Tibial nerve (tissue), 4 donors: ENCODE data around the gene ULBP1. TPM values are rescaled to one million over a fixed set of nuclear protein-coding genes. Genes with fewer than 3 reads are reported as not detected.
A peak's percentile ranks its signal among the peaks of the same experiment; 100 is the strongest.
"Not testable (repeated sequence)": the region's sequence is repeated elsewhere in the genome, so short reads cannot be mapped to it uniquely, and the experiment has no call there.

Experiments
- DNase-seq, 2 donors: peaks; one replicate each; pipeline ENCODE4 v3.0.0-alpha.2; 2019; ENCODE audit warnings: low spot score in 2 of 2
- H3K27ac ChIP-seq, 4 donors: fragments of 200-600 bp; sonication (generic) in 3 of 4; one replicate each; pipeline ENCODE4 v1.5.1; 2017 to 2019; ENCODE audit warnings: mild to moderate bottlenecking in 1 of 4
- H3K27me3 ChIP-seq, 2 donors: fragments of 200-600 bp; sonication (generic) in 1 of 2; one replicate each; pipeline versions ENCODE4 v1.5.1 to v1.6.0; 2017 to 2019
- H3K36me3 ChIP-seq, 3 donors: fragments of 200-600 bp; sonication (generic); one replicate each; pipeline ENCODE4 v1.5.1; 2018 to 2019
- H3K4me1 ChIP-seq, 4 donors: fragments of 200-600 bp; sonication (generic) in 3 of 4; one replicate each; pipeline ENCODE4 v1.5.1; 2017 to 2019
- H3K4me3 ChIP-seq, 4 donors: fragments of 200-600 bp; sonication (generic) in 3 of 4; one replicate each; pipeline ENCODE4 v1.5.1; 2017 to 2019; ENCODE audit warnings: mild to moderate bottlenecking in 1 of 4, moderate library complexity in 1 of 4
- H3K9me3 ChIP-seq, 4 donors: fragments of 200-600 bp; sonication (generic) in 3 of 4; one replicate each; pipeline ENCODE4 v1.5.1; 2017 to 2019
- CTCF ChIP-seq, 5 experiments: fragments of 200-600 bp in 3 of 5; fragments of 450-650 bp in 2 of 5; sonication (generic) in 3 of 5; IDR thresholded peaks; one replicate each; pipeline ENCODE4 v1.5.1; 2016 to 2019; ENCODE audit warnings: antibody characterized with exemption in 5 of 5, mild to moderate bottlenecking in 3 of 5, moderate library complexity in 2 of 5
- EP300 ChIP-seq, 2 donors: sonication (generic); formaldehyde crosslinking; IDR thresholded peaks; one replicate each; pipeline ENCODE4 v1.6.1; 2017; ENCODE audit warnings: antibody characterized with exemption in 2 of 2, mild to moderate bottlenecking in 1 of 2
- POLR2A ChIP-seq, 2 donors: fragments of 450-650 bp; IDR thresholded peaks; one replicate each; pipeline ENCODE4 v1.6.1; 2017; ENCODE audit warnings: antibody characterized with exemption in 2 of 2, mild to moderate bottlenecking in 2 of 2, moderate library complexity in 2 of 2
- WGBS, 2 donors: methylation state at CpG; one replicate each; pipeline ENCODE4 v1.1.5; 2018; 5-methylcytosine and 5-hydroxymethylcytosine counted together
- total RNA-seq, 4 donors: library from RNA; depleted of rRNA; stranded (reverse); fragments of >200 nt; gene quantifications; one replicate each; pipeline ENCODE4 v1.1.0, GENCODE V29; 2016

The ULBP1 gene
- total RNA-seq, 4 donors from 2014 or later = 0.21 TPM; not detected in 3

GRCh38 chr6:149939356-149939648, 24.4 kb upstream of the ULBP1 start:
- no peak for DNase-seq

GRCh38 chr6:149939909-149940671, 23.7 kb upstream of the ULBP1 start:
- TF ChIP-seq CTCF (IDR thresholded peaks at IDR 0.05) = no peak
- no peak for TF ChIP-seq EP300 (IDR thresholded peaks at IDR 0.05)
- no peak for TF ChIP-seq POLR2A (IDR thresholded peaks at IDR 0.05)
- no peaks in the 10 kb centered on the region for H3K36me3 ChIP-seq
- no peak overlapping the region for H3K4me3 ChIP-seq
- no peak overlapping the region for H3K27ac ChIP-seq
- H3K27me3 ChIP-seq = peaks cover 6 to 83% of the 10 kb centered on the region in 2 donors
- peaks cover 0 to 32% (median 21%) of the 10 kb centered on the region in 4 donors for H3K4me1 ChIP-seq
- DNase-seq = no peak
- no peaks in the 10 kb centered on the region for H3K9me3 ChIP-seq
- 21 to 30% methylated on average over 6 of the region's 6 CpGs for WGBS, 2 donors

More at GRCh38 chr6:149939356-149939648, 24.4 kb upstream of the ULBP1 start:
- Histone ChIP-seq H3K36me3 (no peaks in the 10 kb centered on the region), H3K9me3 (no peaks in the 10 kb centered on the region), H3K27me3 (peaks cover 6 to 91% of the 10 kb centered on the region in 2 donors), H3K4me3 (no peak overlapping the region), H3K4me1 (peaks cover 0 to 32% (median 21%) of the 10 kb centered on the region in 4 donors), H3K27ac (no peak overlapping the region)
- TF ChIP-seq POLR2A (IDR thresholded peaks at IDR 0.05) = no peak
- TF ChIP-seq EP300 (IDR thresholded peaks at IDR 0.05) = peak in 1 of 2 donors; percentile 19
- 20 to 34% methylated on average over 5 of the region's 5 CpGs for whole genome bisulfite sequencing, 2 donors

- no peak overlapping the region for H3K27ac ChIP-seq
- peaks cover 6 to 78% of the 10 kb centered on the region in 2 donors for H3K27me3 ChIP-seq
- 39% methylated on average over 6 of the region's 6 CpGs for WGBS, 2 donors
- no peak for DNase-seq
- H3K4me1 ChIP-seq = peaks cover 0 to 32% (median 21%) of the 10 kb centered on the region in 4 donors
- no peaks in the 10 kb centered on the region for H3K9me3 ChIP-seq
- no peak for TF ChIP-seq POLR2A (IDR thresholded peaks at IDR 0.05)
- TF ChIP-seq CTCF (IDR thresholded peaks at IDR 0.05) = no peak
- TF ChIP-seq EP300 (IDR thresholded peaks at IDR 0.05) = no peak
- no peaks in the 10 kb centered on the region for H3K36me3 ChIP-seq
- no peak overlapping the region for H3K4me3 ChIP-seq
These were observed 23.1 kb upstream of the ULBP1 start for GRCh38 chr6:149940672-149940982.

GRCh38 chr6:149941583-149942460, 21.9 kb upstream of the ULBP1 start, which contains the start of gene ULBP2:
Gene ULBP2, plus strand, starts transcription at chr6:149942014. Its CDS starts 59 bp downstream, at chr6:149942073.
- H3K27me3 ChIP-seq = peaks cover 4 to 68% of the 10 kb centered on the region in 2 donors
- TF ChIP-seq EP300 (IDR thresholded peaks at IDR 0.05) (peak in 1 of 2 donors; percentile 27), CTCF (IDR thresholded peaks at IDR 0.05) (no peak)
- DNase-seq = peak in 1 of 2 donors; percentile 58
- peaks cover 0 to 32% (median 21%) of the 10 kb centered on the region in 4 donors for H3K4me1 ChIP-seq
- no peaks in the 10 kb centered on the region for H3K36me3 ChIP-seq
- WGBS, 2 donors = 1 to 3% methylated on average over 59 to 62 of the region's 62 CpGs
- H3K9me3 ChIP-seq = no peaks in the 10 kb centered on the region
- H3K4me3 ChIP-seq = peak within 1 kb of the TSS; percentile 28 to 52 (median 48)
- no peak within 1 kb of the TSS for H3K27ac ChIP-seq

GRCh38 chr6:149942461-149942829, 21.3 kb upstream of the ULBP1 start:
- 28 to 30% methylated on average over 13 of the region's 13 CpGs for WGBS, 2 donors
- Histone ChIP-seq H3K4me1 (peaks cover 0 to 32% (median 21%) of the 10 kb centered on the region in 4 donors), H3K27me3 (peaks cover 0 to 62% of the 10 kb centered on the region in 2 donors), H3K27ac (no peak overlapping the region), H3K9me3 (no peaks in the 10 kb centered on the region), H3K4me3 (peak overlapping the region; percentile 28 to 52 (median 48)), H3K36me3 (no peaks in the 10 kb centered on the region)
- no peak for DNase-seq
- TF ChIP-seq POLR2A (IDR thresholded peaks at IDR 0.05) (no peak), CTCF (IDR thresholded peaks at IDR 0.05) (no peak), EP300 (IDR thresholded peaks at IDR 0.05) (no peak)

GRCh38 chr6:149943321-149943720, 20.4 kb upstream of the ULBP1 start:
- WGBS, 2 donors = 72 to 81% methylated on average over 5 of the region's 5 CpGs
- H3K36me3 ChIP-seq, H3K4me3 ChIP-seq, H3K27ac ChIP-seq, DNase-seq, H3K9me3 ChIP-seq: not testable (repeated sequence)
- Histone ChIP-seq H3K27me3 (peaks cover 0 to 58% of the 10 kb centered on the region in 2 donors), H3K4me1 (peaks cover 0 to 29% (median 18%) of the 10 kb centered on the region in 4 donors)

GRCh38 chr6:149945276-149945675, 18.5 kb upstream of the ULBP1 start:
- not testable (repeated sequence) for H3K4me3 ChIP-seq, H3K36me3 ChIP-seq, DNase-seq, H3K27ac ChIP-seq, H3K9me3 ChIP-seq
- H3K27me3 ChIP-seq = peaks cover 0 to 54% of the 10 kb centered on the region in 2 donors
- 74 to 88% methylated on average over 3 of the region's 6 CpGs for WGBS, 2 donors
- peaks cover 0 to 19% (median 11%) of the 10 kb centered on the region in 4 donors for H3K4me1 ChIP-seq

GRCh38 chr6:149946631-149947030, 17.1 kb upstream of the ULBP1 start:
- not testable (repeated sequence) for H3K4me1 ChIP-seq, H3K4me3 ChIP-seq, H3K36me3 ChIP-seq, H3K27ac ChIP-seq, DNase-seq, H3K9me3 ChIP-seq
- WGBS, 2 donors = 52 to 65% methylated on average over 7 of the region's 7 CpGs
- H3K27me3 ChIP-seq = peaks cover 0 to 54% of the 10 kb centered on the region in 2 donors
